GM12801 (cell line): ENCODE data around the gene TMEM45A.

Experiments
- CTCF ChIP-seq: IDR thresholded peaks from one replicate; pipeline ENCODE4 v1.5.1; 2011; ENCODE audit warnings: control low read depth; ENCODE audit not compliant: insufficient read length; ENCODE audit errors: extremely low read depth

The TMEM45A gene

DNA sequence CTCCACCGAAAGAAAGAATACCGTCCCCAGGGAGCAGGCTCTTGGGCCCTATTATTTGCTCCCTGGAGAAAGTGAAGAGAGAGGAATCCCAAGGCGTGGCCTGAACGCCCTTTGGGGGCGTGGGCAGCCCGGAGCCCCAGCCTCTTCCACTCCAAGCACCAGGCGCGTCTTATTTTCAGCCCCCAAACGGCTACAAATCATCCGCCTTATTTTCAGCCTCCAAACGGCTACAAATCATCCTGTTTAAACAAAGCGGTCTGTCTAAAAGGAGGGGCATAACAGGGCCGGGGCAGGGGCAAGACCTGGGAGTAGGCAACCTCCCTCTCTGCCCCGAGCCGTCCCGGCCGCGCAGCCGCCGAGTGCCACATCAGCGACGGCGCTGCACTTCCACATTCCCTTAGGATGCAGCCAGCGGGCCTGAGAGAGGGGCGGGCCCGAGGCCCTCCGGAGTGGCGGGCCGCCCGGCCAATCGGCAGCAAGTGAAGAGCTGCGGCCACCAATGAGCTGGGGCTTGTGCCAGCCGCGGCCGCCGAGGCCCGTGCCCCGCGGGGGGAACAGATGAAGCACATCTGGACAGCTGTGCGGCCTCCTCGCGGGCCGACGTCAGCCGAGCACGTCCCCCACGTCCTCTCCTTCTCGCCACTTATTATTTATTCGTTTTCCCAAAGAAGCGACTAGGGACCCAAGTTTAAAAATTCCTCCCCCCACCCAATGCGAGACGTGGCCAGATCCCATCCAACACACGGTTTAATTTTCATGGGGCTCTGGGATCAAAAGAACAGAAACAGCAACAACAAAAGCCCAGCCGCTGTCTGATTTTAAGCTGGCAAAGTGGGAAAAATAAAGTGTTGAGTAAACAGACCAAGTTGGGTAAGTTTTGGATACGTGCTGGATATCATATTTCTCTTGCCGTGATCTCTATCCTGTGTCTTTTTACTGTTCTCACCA lies at the start of gene TMEM45A:
TSS of gene TMEM45A (plus strand) at position 561 of the 948 bp plus-strand sequence. CDS start 62,593 bp downstream, outside the sequence.
- no peak for TF ChIP-seq CTCF

- TF ChIP-seq CTCF, result no peak
Measured at GRCh38 chr3:100443690-100444089, 48.7 kb upstream of the TMEM45A start.

- no peak for TF ChIP-seq CTCF
Measured at GRCh38 chr3:100448079-100448478, 44.3 kb upstream of the TMEM45A start.

- TF ChIP-seq CTCF, result no peak
Measured at GRCh38 chr3:100449214-100449613, 43.2 kb upstream of the TMEM45A start.

- no peak for TF ChIP-seq CTCF
Measured at GRCh38 chr3:100454677-100455076, 37.7 kb upstream of the TMEM45A start.

- TF ChIP-seq CTCF, result no peak
Measured at GRCh38 chr3:100455841-100456550, 36.4 kb upstream of the TMEM45A start.

- no peak for TF ChIP-seq CTCF
Measured at GRCh38 chr3:100456745-100457144, 35.7 kb upstream of the TMEM45A start.
